ENCODE results near the gene PTPN5. TPM values are rescaled to one million over a fixed set of nuclear protein-coding genes. Genes with fewer than 3 reads are reported as not detected.

Gene PTPN5
- total RNA-seq, 3 donors from 2014 or later, result 0.59 to 2.2 (median 1.3) TPM

- Histone ChIP-seq H3K36me3 (no peaks in the 10 kb centered on the region), H3K9me3 (no peaks in the 10 kb centered on the region), H3K27me3 (no peaks in the 10 kb centered on the region), H3K4me1 (peaks cover 7 to 18% of the 10 kb centered on the region in 2 donors), H3K4me3 (peak overlapping the region; percentile 75 to 96 (median 77)), H3K27ac (peak overlapping the region; percentile 87 to 95)
- no peak for DNase-seq (ENCODE audit: low spot score in 2 of 2)
- intact Hi-C loops (cut with DNase I; ENCODE audit: low total_unique reads), result no loop called here
- TF ChIP-seq CTCF (IDR thresholded peaks at IDR 0.05), result no peak
- TF ChIP-seq POLR2A (IDR thresholded peaks at IDR 0.05), result no peak
- TF ChIP-seq POLR2AphosphoS5 (IDR thresholded peaks at IDR 0.05), result no peak
Measured at GRCh38 chr11:18699848-18700261, 91.7 kb downstream of the PTPN5 start.

GRCh38 chr11:18699269-18699596 is 92.4 kb downstream of the PTPN5 start:
- no peaks in the 10 kb centered on the region for H3K36me3 ChIP-seq
- TF ChIP-seq CTCF (IDR thresholded peaks at IDR 0.05) (no peak), POLR2AphosphoS5 (IDR thresholded peaks at IDR 0.05) (peak in 1 of 3 donors; percentile 1)
- H3K9me3 ChIP-seq, result no peaks in the 10 kb centered on the region
- peak overlapping the region; percentile 75 to 96 (median 77) for H3K4me3 ChIP-seq
- peak in 1 of 2 donors; percentile 52 for DNase-seq (ENCODE audit: low spot score in 2 of 2)
- H3K4me1 ChIP-seq, result peaks cover 7 to 18% of the 10 kb centered on the region in 2 donors
- H3K27ac ChIP-seq, result peak overlapping the region; percentile 87 to 95
- no peaks in the 10 kb centered on the region for H3K27me3 ChIP-seq
- intact Hi-C loops (cut with DNase I; ENCODE audit: low total_unique reads), result no loop called here

GRCh38 chr11:18698341-18699268 is 93.0 kb downstream of the PTPN5 start, which contains the start of gene TMEM86A:
Gene TMEM86A (plus strand): TSS chr11:18698779. CDS start chr11:18698887, 108 bp downstream.
- Histone ChIP-seq H3K9me3 (no peaks in the 10 kb centered on the region), H3K36me3 (no peaks in the 10 kb centered on the region), H3K4me1 (peaks cover 7 to 18% of the 10 kb centered on the region in 2 donors), H3K27me3 (no peaks in the 10 kb centered on the region), H3K4me3 (peak within 1 kb of the TSS; percentile 75 to 96 (median 77)), H3K27ac (peak within 1 kb of the TSS; percentile 87 to 95)
- DNase-seq (ENCODE audit: low spot score in 2 of 2), result peak; percentile 91 to 94
- no peak for TF ChIP-seq CTCF (IDR thresholded peaks at IDR 0.05)
- peak in 2 of 3 donors; percentile 56 to 78 for TF ChIP-seq POLR2AphosphoS5 (IDR thresholded peaks at IDR 0.05)
- peak; percentile 67 for TF ChIP-seq POLR2A (IDR thresholded peaks at IDR 0.05)
- intact Hi-C loops (cut with DNase I; ENCODE audit: low total_unique reads), result no loop called here

GRCh38 chr11:18697576-18697975 is 94.0 kb downstream of the PTPN5 start:
- no peaks in the 10 kb centered on the region for H3K36me3 ChIP-seq
- H3K27ac ChIP-seq, result peak overlapping the region in 1 of 2 donors; percentile 95
- no peak for TF ChIP-seq POLR2AphosphoS5 (IDR thresholded peaks at IDR 0.05)
- no peak for TF ChIP-seq POLR2A (IDR thresholded peaks at IDR 0.05)
- TF ChIP-seq CTCF (IDR thresholded peaks at IDR 0.05), result no peak
- intact Hi-C loops (cut with DNase I; ENCODE audit: low total_unique reads), result no loop called here
- DNase-seq (ENCODE audit: low spot score in 2 of 2), result peak in 1 of 2 donors; percentile 1
- no peaks in the 10 kb centered on the region for H3K9me3 ChIP-seq
- peaks cover 7 to 18% of the 10 kb centered on the region in 2 donors for H3K4me1 ChIP-seq
- H3K27me3 ChIP-seq, result no peaks in the 10 kb centered on the region
- no peak overlapping the region for H3K4me3 ChIP-seq

GRCh38 chr11:18696638-18697225 is 94.9 kb downstream of the PTPN5 start:
- Histone ChIP-seq H3K27me3 (no peaks in the 10 kb centered on the region), H3K4me3 (no peak overlapping the region), H3K9me3 (no peaks in the 10 kb centered on the region), H3K4me1 (peaks cover 7 to 18% of the 10 kb centered on the region in 2 donors), H3K36me3 (no peaks in the 10 kb centered on the region), H3K27ac (peak overlapping the region in 1 of 2 donors; percentile 12)
- intact Hi-C loops (cut with DNase I; ENCODE audit: low total_unique reads), result no loop called here
- no peak for DNase-seq (ENCODE audit: low spot score in 2 of 2)
- no peak for TF ChIP-seq CTCF (IDR thresholded peaks at IDR 0.05)
- TF ChIP-seq POLR2AphosphoS5 (IDR thresholded peaks at IDR 0.05), result no peak
- no peak for TF ChIP-seq POLR2A (IDR thresholded peaks at IDR 0.05)

All from breast epithelium (tissue), 4 donors.